C1 segment of cervical spinal cord (tissue), 14 donors: ENCODE results near the gene IL4I1.

ENCODE experiments used
- DNase-seq, 14 donors: peaks; one replicate each; lab custom pipeline; 2025; lab: John Stamatoyannopoulos, UW

IL4I1 gene

GRCh38 chr19:49924004-49924880, 27.6 kb upstream of the IL4I1 start:
- no peak for DNase-seq

- DNase-seq = peak in 1 of 14 donors; percentile 51
Measured at GRCh38 chr19:49923055-49924003, 26.6 kb upstream of the IL4I1 start.

- peak in 1 of 14 donors; percentile 31 for DNase-seq
Measured at GRCh38 chr19:49921871-49922795, 25.4 kb upstream of the IL4I1 start.

GRCh38 chr19:49920624-49921363, 24.1 kb upstream of the IL4I1 start:
- DNase-seq = no peak

GRCh38 chr19:49918089-49918488, 21.4 kb upstream of the IL4I1 start:
- no peak for DNase-seq

GRCh38 chr19:49916839-49917733, 20.4 kb upstream of the IL4I1 start:
- DNase-seq = peak in 3 of 14 donors; percentile 5 to 33 (median 9)

- no peak for DNase-seq
Measured at GRCh38 chr19:49915271-49915670, 18.6 kb upstream of the IL4I1 start.

- no peak for DNase-seq
Measured at GRCh38 chr19:49913720-49914119, 17.0 kb upstream of the IL4I1 start.

GRCh38 chr19:49912965-49913685, 16.4 kb upstream of the IL4I1 start:
- no peak for DNase-seq

GRCh38 chr19:49911381-49912145, 14.9 kb upstream of the IL4I1 start:
- DNase-seq = peak in 5 of 14 donors; percentile 15 to 53 (median 26)

- no peak for DNase-seq
Measured at GRCh38 chr19:49910179-49910578, 13.5 kb upstream of the IL4I1 start.

GRCh38 chr19:49908480-49909420, 12.1 kb upstream of the IL4I1 start:
- DNase-seq = no peak

- no peak for DNase-seq
Measured at GRCh38 chr19:49907745-49908446, 11.2 kb upstream of the IL4I1 start.

GRCh38 chr19:49906879-49907564, 10.3 kb upstream of the IL4I1 start:
- peak in 4 of 14 donors; percentile 4 to 28 (median 8) for DNase-seq

GRCh38 chr19:49904136-49904535, 7.4 kb upstream of the IL4I1 start:
- no peak for DNase-seq
